Testis (tissue), 2 donors: ENCODE data around the gene NKAIN2.

Experiments
- CTCF ChIP-seq, 3 experiments: fragments of 450-650 bp in 2 of 3; fragments of 200-600 bp in 1 of 3; sonication (generic) in 1 of 3; IDR thresholded peaks; one replicate each; pipeline ENCODE4 v1.5.1; 2016 to 2019; ENCODE audit warnings: antibody characterized with exemption in 3 of 3, mild to moderate bottlenecking in 2 of 3, moderate library complexity in 1 of 3
- POLR2A ChIP-seq: fragments of 450-650 bp; IDR thresholded peaks from one replicate; pipeline ENCODE4 v1.6.1; 2017; ENCODE audit warnings: antibody characterized with exemption, mild to moderate bottlenecking, moderate library complexity

DNA sequence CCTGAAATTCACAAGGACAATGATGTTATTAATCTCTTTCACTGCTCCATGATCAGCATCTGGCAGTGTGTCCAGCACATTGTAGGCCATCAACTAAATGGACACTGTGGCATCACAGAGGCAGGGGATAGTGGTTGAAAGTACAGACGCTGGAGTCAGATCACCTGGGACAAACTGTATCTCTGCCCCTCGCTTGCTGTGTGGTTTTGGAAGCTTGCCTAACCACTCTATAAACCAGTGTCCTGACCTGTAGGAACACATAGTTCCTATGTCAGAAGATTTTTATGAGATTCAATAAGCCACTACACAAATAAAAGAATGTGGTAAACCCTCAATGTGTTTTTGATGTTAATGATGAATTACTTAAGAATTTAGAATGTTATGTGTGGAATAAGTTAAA lies 939.3 kb downstream of the NKAIN2 start:
- no peak for TF ChIP-seq POLR2A
- TF ChIP-seq CTCF (IDR thresholded peaks at IDR 0.05): no peak
